HEK293T (cell line): ENCODE measurements around the gene BCAS1.
"Not testable (repeated sequence)": the region's sequence is repeated elsewhere in the genome, so short reads cannot be mapped to it uniquely, and the experiment has no call there.

Experiments
- CTCF ChIA-PET: fragments of 350-600 bp; formaldehyde crosslinking; extraction: SDS; loops from one replicate; lab custom pipeline; 2021; ENCODE audit warnings: antibody characterized with exemption, inconsistent platforms; lab: Yijun Ruan, JAX
- POLR2A ChIA-PET: fragments of 350-600 bp; formaldehyde crosslinking; extraction: SDS; loops from one replicate; lab custom pipeline; 2020; ENCODE audit warnings: antibody characterized with exemption, inconsistent platforms; lab: Yijun Ruan, JAX
- DNase-seq: peaks from one replicate; pipeline ENCODE4 v3.0.0; 2012; ENCODE audit warnings: mixed read lengths; ENCODE audit errors: extremely low spot score
- ARNT ChIP-seq: fragments of 450-650 bp; IDR thresholded peaks from 2 replicates; pipeline ENCODE4 v1.6.1; 2017; ENCODE audit warnings: mild to moderate bottlenecking
- BHLHE40 ChIP-seq: fragments of 450-650 bp; IDR thresholded peaks from 2 replicates; pipeline ENCODE4 v1.6.1; 2016; ENCODE audit warnings: mild to moderate bottlenecking, moderate library complexity, borderline replicate concordance
- CTBP1 ChIP-seq: fragments of 450-650 bp; IDR thresholded peaks from 2 replicates; pipeline ENCODE4 v1.6.1; 2016; ENCODE audit warnings: borderline replicate concordance
- ELF4 ChIP-seq: fragments of 450-650 bp; IDR thresholded peaks from 2 replicates; pipeline ENCODE4 v1.6.1; 2017; ENCODE audit warnings: antibody characterized with exemption
- FOXA1 ChIP-seq: fragments of 450-650 bp; IDR thresholded peaks from 2 replicates; pipeline ENCODE4 v1.6.1; 2016; ENCODE audit warnings: mild to moderate bottlenecking
- FOXK2 ChIP-seq: fragments of 450-650 bp; IDR thresholded peaks from 2 replicates; pipeline ENCODE4 v1.6.1; 2016; ENCODE audit warnings: mild to moderate bottlenecking
- FOXM1 ChIP-seq: fragments of 450-650 bp; IDR thresholded peaks from 2 replicates; pipeline ENCODE4 v1.6.1; 2017; ENCODE audit warnings: mild to moderate bottlenecking, borderline replicate concordance
- HDGF ChIP-seq: fragments of 450-650 bp; IDR thresholded peaks from 2 replicates; pipeline ENCODE4 v1.6.1; 2017; ENCODE audit warnings: antibody characterized with exemption, borderline replicate concordance
- L3MBTL2 ChIP-seq: fragments of 450-650 bp; conservative IDR thresholded peaks from 2 replicates; pipeline ENCODE4 v1.6.1; 2016; ENCODE audit warnings: mild to moderate bottlenecking
- LEF1 ChIP-seq: fragments of 450-650 bp; IDR thresholded peaks from 2 replicates; pipeline ENCODE4 v1.6.1; 2017; ENCODE audit warnings: mild to moderate bottlenecking, borderline replicate concordance
- NFRKB ChIP-seq: fragments of 450-650 bp; IDR thresholded peaks from 2 replicates; pipeline ENCODE4 v1.6.1; 2016; ENCODE audit warnings: mild to moderate bottlenecking, moderate library complexity
- PKNOX1 ChIP-seq: fragments of 450-650 bp; IDR thresholded peaks from 2 replicates; pipeline ENCODE4 v1.6.1; 2016
- SP1 ChIP-seq: fragments of 450-650 bp; IDR thresholded peaks from 2 replicates; pipeline ENCODE4 v1.6.1; 2017
- SUZ12 ChIP-seq: fragments of 450-650 bp; IDR thresholded peaks from 2 replicates; pipeline ENCODE4 v1.6.1; 2016; ENCODE audit warnings: mild to moderate bottlenecking
- TARDBP ChIP-seq: fragments of 450-650 bp; IDR thresholded peaks from 2 replicates; pipeline ENCODE4 v1.6.1; 2016
- ZNF384 ChIP-seq: fragments of 450-650 bp; IDR thresholded peaks from 2 replicates; pipeline ENCODE4 v1.6.1; 2016

The BCAS1 gene

GRCh38 chr20:53934421-53935343 is 135.7 kb downstream of the BCAS1 start:
- POLR2A ChIA-PET: interaction anchor here (1.2 kb wide), 1 partner anchor 343 kb away, joined by 3 read pairs; no protein-coding TSS in a partner anchor
- DNase-seq: no peak
- CTCF ChIA-PET: interaction anchor here (0.9 kb wide), 2 partner anchors 17 to 354 kb away, joined by 3 read pairs; no protein-coding TSS in a partner anchor
- no peak for TF ChIP-seq FOXA1
- no peak for TF ChIP-seq FOXM1
- TF ChIP-seq ZNF384: no peak
- no peak for TF ChIP-seq SUZ12
- peak; percentile 65 for TF ChIP-seq PKNOX1
- TF ChIP-seq L3MBTL2: no peak

- ChIA-PET CTCF (interaction anchor here (0.6 to 0.9 kb wide), 3 partner anchors 16 to 353 kb away, joined by 3 to 6 read pairs (median 3); no protein-coding TSS in a partner anchor), POLR2A (no interaction called here)
- DNase-seq: no peak
- TF ChIP-seq ARNT: no peak
- TF ChIP-seq NFRKB: no peak
- TF ChIP-seq FOXK2: no peak
- no peak for TF ChIP-seq PKNOX1
- no peak for TF ChIP-seq FOXM1
- no peak for TF ChIP-seq L3MBTL2
- TF ChIP-seq SUZ12: no peak
- no peak for TF ChIP-seq LEF1
- no peak for TF ChIP-seq HDGF
- no peak for TF ChIP-seq ELF4
- TF ChIP-seq BHLHE40: no peak
- TF ChIP-seq SP1: no peak
- no peak for TF ChIP-seq CTBP1
- no peak for TF ChIP-seq TARDBP
- no peak for TF ChIP-seq ZNF384
- no peak for TF ChIP-seq FOXA1
Measured at GRCh38 chr20:53933232-53933846, 137.1 kb downstream of the BCAS1 start.

- POLR2A ChIA-PET, DNase-seq: not testable (repeated sequence)
- CTCF ChIA-PET: interaction anchor here (0.6 to 0.7 kb wide), 2 partner anchors 267 to 353 kb away, joined by 3 to 6 read pairs; no protein-coding TSS in a partner anchor
Measured at GRCh38 chr20:53932655-53933192, 137.7 kb downstream of the BCAS1 start.

GRCh38 chr20:53931597-53931996 is 138.8 kb downstream of the BCAS1 start:
- no peak for DNase-seq
- ChIA-PET CTCF (interaction anchor here (0.7 kb wide), 1 partner anchor 16 kb away, joined by 3 read pairs; no protein-coding TSS in a partner anchor), POLR2A (no interaction called here)
- TF ChIP-seq FOXA1: no peak
- no peak for TF ChIP-seq FOXK2
- TF ChIP-seq LEF1: no peak

GRCh38 chr20:53930651-53931504 is 139.5 kb downstream of the BCAS1 start:
- CTCF ChIA-PET: no interaction called here
- DNase-seq: no peak
- POLR2A ChIA-PET: no interaction called here
- no peak for TF ChIP-seq ELF4
- no peak for TF ChIP-seq FOXA1
- TF ChIP-seq LEF1: no peak
- no peak for TF ChIP-seq PKNOX1
- no peak for TF ChIP-seq CTBP1
- no peak for TF ChIP-seq SUZ12
- TF ChIP-seq L3MBTL2: no peak
- TF ChIP-seq NFRKB: no peak
- TF ChIP-seq ARNT: no peak
- TF ChIP-seq FOXK2: no peak
- no peak for TF ChIP-seq HDGF
- no peak for TF ChIP-seq BHLHE40
- no peak for TF ChIP-seq SP1
- no peak for TF ChIP-seq ZNF384
- no peak for TF ChIP-seq FOXM1
